ENCODE measurements around the gene OR10A4.

- no peak for TF ChIP-seq CTCF (IDR thresholded peaks at IDR 0.05; ENCODE audit: poor library complexity)
- TF ChIP-seq EZH2 (IDR thresholded peaks at IDR 0.05; ENCODE audit: borderline replicate concordance), result no peak
These were observed 12.4 kb downstream of the OR10A4 start for GRCh38 chr11:6888830-6889229.
